KMS-11 (cell line): ENCODE results near the gene GPR18.

ENCODE experiments used
- H2AFZ ChIP-seq: fragments of 200-600 bp; sonication (generic); 2 replicates; pipeline ENCODE4 v1.6.1; 2016; ENCODE audit warnings: antibody characterized with exemption, mixed run types, low read depth
- H3K27ac ChIP-seq: fragments of 200-600 bp; sonication (generic); 2 replicates; pipeline ENCODE4 v1.6.1; 2016; ENCODE audit warnings: mild to moderate bottlenecking, mixed run types
- H3K27me3 ChIP-seq: fragments of 200-600 bp; sonication (generic); 2 replicates; pipeline ENCODE4 v1.6.1; 2017; ENCODE audit warnings: mild to moderate bottlenecking, low read depth, mixed run types, moderate library complexity; ENCODE audit not compliant: insufficient read depth
- H3K36me3 ChIP-seq: fragments of 200-600 bp; sonication (generic); 2 replicates; pipeline ENCODE4 v1.6.1; 2017; ENCODE audit warnings: mild to moderate bottlenecking, mixed run types; ENCODE audit not compliant: insufficient read depth
- H3K4me1 ChIP-seq: fragments of 200-600 bp; sonication (generic); 2 replicates; pipeline ENCODE4 v1.6.1; 2016; ENCODE audit warnings: mild to moderate bottlenecking, low read depth, mixed run types; ENCODE audit not compliant: poor library complexity, severe bottlenecking
- H3K4me2 ChIP-seq: fragments of 200-600 bp; sonication (generic); 2 replicates; pipeline ENCODE4 v1.7.0; 2016; ENCODE audit warnings: mild to moderate bottlenecking, mixed run types
- H3K4me3 ChIP-seq: fragments of 200-600 bp; sonication (generic); IDR thresholded peaks from 2 replicates; pipeline ENCODE4 v1.6.1; 2017; ENCODE audit warnings: low read depth, low read length, mixed read lengths; ENCODE audit not compliant: insufficient read depth
- H3K79me2 ChIP-seq: fragments of 200-600 bp; sonication (generic); 2 replicates; pipeline ENCODE4 v1.6.1; 2016; ENCODE audit warnings: low read depth, mixed run types; ENCODE audit not compliant: insufficient read depth
- H3K9ac ChIP-seq: fragments of 200-600 bp; sonication (generic); 2 replicates; pipeline ENCODE4 v1.6.1; 2016; ENCODE audit warnings: mild to moderate bottlenecking, mixed run types
- H4K20me1 ChIP-seq: fragments of 200-600 bp; sonication (generic); 2 replicates; pipeline ENCODE4 v1.6.1; 2016; ENCODE audit warnings: mild to moderate bottlenecking, mixed run types; ENCODE audit not compliant: insufficient read depth
- CTCF ChIP-seq: fragments of 200-600 bp; sonication (generic); conservative IDR thresholded peaks from 2 replicates; pipeline ENCODE4 v1.6.1; 2017; ENCODE audit warnings: low read depth, mild to moderate bottlenecking, antibody characterized with exemption, low read length, moderate library complexity, mixed read lengths

GPR18 gene

GRCh38 chr13:99285432-99286182 lies 27.4 kb upstream of the GPR18 start:
- H4K20me1 ChIP-seq: no peaks in the 10 kb centered on the region
- H3K27me3 ChIP-seq: no peaks in the 10 kb centered on the region
- no peak overlapping the region for H3K4me2 ChIP-seq
- no peaks in the 10 kb centered on the region for H3K36me3 ChIP-seq
- H2AFZ ChIP-seq: no peak overlapping the region
- H3K79me2 ChIP-seq: no peaks in the 10 kb centered on the region
- TF ChIP-seq CTCF: no peak
- no peak overlapping the region for H3K4me3 ChIP-seq
- H3K27ac ChIP-seq: no peak overlapping the region
- no peak overlapping the region for H3K9ac ChIP-seq
- no peaks in the 10 kb centered on the region for H3K4me1 ChIP-seq

GRCh38 chr13:99282264-99283231 lies 24.4 kb upstream of the GPR18 start:
- H3K4me1 ChIP-seq: no peaks in the 10 kb centered on the region
- H3K9ac ChIP-seq: no peak overlapping the region
- no peak overlapping the region for H3K4me3 ChIP-seq
- no peaks in the 10 kb centered on the region for H4K20me1 ChIP-seq
- no peaks in the 10 kb centered on the region for H3K79me2 ChIP-seq
- H2AFZ ChIP-seq: no peak overlapping the region
- no peak for TF ChIP-seq CTCF
- H3K36me3 ChIP-seq: no peaks in the 10 kb centered on the region
- no peaks in the 10 kb centered on the region for H3K27me3 ChIP-seq
- H3K27ac ChIP-seq: no peak overlapping the region
- H3K4me2 ChIP-seq: no peak overlapping the region

GRCh38 chr13:99281811-99282263 lies 23.7 kb upstream of the GPR18 start:
- H3K9ac ChIP-seq: no peak overlapping the region
- no peaks in the 10 kb centered on the region for H3K79me2 ChIP-seq
- H3K27me3 ChIP-seq: no peaks in the 10 kb centered on the region
- TF ChIP-seq CTCF: no peak
- no peak overlapping the region for H2AFZ ChIP-seq
- H3K4me1 ChIP-seq: no peaks in the 10 kb centered on the region
- no peak overlapping the region for H3K27ac ChIP-seq
- no peak overlapping the region for H3K4me2 ChIP-seq
- no peaks in the 10 kb centered on the region for H3K36me3 ChIP-seq
- H4K20me1 ChIP-seq: no peaks in the 10 kb centered on the region
- H3K4me3 ChIP-seq: no peak overlapping the region

- no peak overlapping the region for H3K9ac ChIP-seq
- no peak for TF ChIP-seq CTCF
- H3K27ac ChIP-seq: no peak overlapping the region
- H2AFZ ChIP-seq: no peak overlapping the region
- no peak overlapping the region for H3K4me3 ChIP-seq
- H4K20me1 ChIP-seq: no peaks in the 10 kb centered on the region
- no peaks in the 10 kb centered on the region for H3K4me1 ChIP-seq
- no peak overlapping the region for H3K4me2 ChIP-seq
- no peaks in the 10 kb centered on the region for H3K79me2 ChIP-seq
- H3K36me3 ChIP-seq: no peaks in the 10 kb centered on the region
- H3K27me3 ChIP-seq: no peaks in the 10 kb centered on the region
Observed at GRCh38 chr13:99280166-99280565, 22.0 kb upstream of the GPR18 start.
